ENCODE results near the gene ICA1.
"Not testable (repeated sequence)": the region's sequence is repeated elsewhere in the genome, so short reads cannot be mapped to it uniquely, and the experiment has no call there.

Gene ICA1

DNA sequence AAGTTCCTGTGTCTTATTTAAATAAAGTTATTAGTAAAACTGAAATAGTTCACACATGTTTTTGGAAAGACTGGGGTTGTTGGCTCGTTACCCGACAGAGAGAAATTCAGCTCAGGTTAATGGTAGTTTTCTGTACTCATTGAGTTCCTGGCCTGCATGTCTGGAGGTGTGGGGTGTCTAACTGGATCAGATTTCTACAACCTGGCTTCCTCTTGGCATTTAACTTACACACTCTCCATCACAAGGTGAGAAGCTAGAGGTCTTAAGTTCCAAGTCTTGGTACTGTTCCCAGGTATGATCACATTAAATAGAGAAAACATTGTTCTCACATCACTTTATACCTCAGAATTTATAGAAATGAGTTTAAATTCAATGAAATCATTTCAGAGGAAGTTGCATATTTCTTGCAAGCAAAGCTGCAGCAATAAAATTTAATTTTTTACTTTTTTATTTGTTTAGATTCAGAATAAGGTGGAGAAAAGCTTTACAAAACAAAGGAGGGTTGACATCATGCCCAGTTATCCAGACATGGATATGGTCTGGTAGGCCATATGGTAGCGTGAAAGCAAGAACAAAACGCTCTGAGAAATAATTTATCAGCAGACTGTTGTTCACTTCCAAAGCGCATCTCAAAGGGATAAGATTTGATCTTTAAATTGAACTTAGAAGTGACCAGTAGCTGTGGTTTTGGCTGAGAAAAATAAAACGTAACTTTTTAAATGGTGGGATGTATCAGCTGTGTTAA, 172.8 kb downstream of the ICA1 start:
- DNase-seq = no peak

DNA sequence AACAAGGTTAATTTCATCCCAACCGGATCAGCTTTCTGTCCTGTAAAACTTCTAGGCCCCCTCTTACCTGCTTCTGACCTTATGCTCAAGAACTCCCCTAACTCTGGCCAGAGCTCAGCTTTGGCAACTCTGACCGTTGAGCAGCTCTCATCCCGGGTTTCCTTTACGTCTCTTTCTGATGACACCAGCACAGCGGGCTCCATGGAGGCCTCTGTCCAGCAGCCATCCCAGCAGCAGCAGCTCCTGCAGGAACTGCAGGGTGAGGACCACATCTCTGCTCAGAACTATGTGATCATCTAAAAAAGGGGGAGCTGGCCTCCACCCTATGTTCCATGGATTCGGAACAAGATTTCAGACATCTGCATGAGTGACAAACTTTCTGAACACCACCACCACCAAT, 175.7 kb downstream of the ICA1 start:
- DNase-seq = no peak

DNA sequence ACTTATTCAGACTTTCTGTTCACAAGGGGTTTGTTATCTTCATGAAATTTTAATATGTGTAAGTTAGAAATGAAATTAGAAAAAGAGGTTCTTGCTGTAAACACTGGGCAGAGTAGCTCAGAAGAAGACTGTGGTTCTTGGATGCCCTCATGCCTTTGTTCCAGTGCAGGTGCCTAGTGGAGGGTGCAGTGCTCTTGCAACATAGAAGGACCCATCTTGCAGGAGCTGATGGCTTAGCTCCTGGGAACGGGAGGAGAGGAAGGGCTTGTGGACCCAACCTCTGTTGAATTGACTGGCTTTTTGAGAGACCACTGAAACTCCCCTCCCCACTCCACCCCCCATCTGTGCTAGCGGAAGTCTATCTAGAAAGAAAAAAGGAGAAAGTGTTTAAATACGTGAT, 176.5 kb downstream of the ICA1 start:
- DNase-seq = no peak

DNA sequence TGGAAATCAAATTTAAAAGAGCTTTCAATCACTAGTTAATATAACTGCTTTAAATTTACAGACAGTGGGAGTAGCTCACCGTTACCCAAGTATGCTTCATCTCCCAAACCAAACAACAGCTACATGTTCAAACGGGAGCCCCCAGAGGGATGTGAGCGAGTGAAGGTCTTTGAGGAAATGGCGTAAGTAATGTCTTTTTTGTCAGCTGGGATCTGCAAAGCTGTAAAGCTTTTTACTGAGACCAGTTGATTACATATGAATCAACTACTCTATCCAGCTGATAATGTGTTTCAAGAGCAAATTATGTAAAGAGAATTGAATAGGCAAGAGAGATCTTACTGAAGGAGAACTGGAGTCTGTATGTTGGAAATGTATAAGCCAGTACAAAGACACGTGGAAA, 177.1 kb downstream of the ICA1 start:
- DNase-seq = no peak

DNA sequence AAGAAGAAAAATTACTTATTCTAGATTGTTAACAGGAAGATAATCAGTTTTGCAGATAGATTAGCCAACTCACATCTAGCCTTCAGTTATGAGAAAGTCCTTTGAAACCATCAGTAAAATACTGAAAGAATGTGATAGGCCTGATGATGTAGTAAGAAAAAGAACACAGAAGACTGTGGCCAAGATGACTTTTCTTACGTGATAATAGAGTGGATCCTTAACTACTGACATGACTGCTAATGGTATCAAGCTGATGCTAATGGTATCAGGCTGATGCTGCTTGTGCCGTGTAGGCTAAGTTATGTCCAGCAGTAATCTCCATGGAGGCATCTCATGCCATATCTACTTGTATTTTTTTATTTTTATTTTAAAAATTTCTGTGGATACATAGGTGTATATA, 179.2 kb downstream of the ICA1 start:
- DNase-seq = no peak

DNA sequence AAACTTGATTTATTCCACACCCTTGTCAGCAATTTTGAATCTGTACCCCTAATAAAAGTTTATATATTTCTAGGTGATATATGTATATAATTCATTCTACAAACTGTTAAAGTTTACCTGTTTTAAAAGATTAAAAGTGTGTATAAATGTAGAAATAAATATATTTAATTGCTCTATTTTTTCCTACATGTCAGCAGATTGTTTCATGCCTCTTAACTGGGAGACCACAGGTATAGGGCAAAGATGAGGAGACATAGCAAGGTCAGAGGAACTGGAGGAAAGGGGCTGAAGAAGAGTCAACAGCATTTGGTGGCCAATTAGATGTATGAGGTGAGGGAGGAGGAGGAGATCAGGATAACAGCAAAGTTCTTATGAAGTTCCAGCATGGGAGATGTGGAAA, 183.5 kb downstream of the ICA1 start:
- no peak for DNase-seq

DNA sequence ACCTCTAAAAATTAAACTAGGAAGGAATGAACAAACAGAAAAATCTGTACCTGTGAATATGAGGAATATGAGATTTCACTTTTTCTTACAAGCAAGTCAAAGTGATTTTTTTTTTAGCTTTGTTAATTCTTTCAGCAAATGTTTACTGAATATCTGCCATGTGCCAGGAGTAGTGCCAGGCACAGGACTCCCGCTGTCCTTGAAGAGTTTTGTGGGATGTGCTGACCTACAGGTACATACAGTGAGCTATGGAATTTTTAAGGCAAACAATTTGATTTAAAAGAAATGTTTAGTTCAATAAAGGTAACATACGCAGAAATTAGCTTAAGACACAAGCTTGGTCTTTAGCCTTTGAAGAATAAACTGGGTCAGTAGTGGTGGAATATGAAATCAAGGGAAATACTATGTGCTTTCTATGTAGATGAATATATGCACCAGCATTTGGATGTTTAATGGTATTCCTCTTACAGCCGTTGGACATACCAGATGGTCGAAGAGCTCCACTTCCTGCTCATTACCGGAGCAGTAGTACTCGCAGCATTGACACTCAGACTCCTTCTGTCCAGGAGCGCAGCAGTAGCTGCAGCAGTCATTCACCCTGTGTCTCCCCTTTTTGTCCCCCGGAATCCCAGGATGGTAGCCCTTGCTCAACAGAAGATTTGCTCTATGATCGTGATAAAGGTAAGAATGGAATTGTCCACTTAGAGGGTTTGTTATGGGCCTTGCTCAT, 191.4 kb downstream of the ICA1 start:
- DNase-seq = no peak

DNA sequence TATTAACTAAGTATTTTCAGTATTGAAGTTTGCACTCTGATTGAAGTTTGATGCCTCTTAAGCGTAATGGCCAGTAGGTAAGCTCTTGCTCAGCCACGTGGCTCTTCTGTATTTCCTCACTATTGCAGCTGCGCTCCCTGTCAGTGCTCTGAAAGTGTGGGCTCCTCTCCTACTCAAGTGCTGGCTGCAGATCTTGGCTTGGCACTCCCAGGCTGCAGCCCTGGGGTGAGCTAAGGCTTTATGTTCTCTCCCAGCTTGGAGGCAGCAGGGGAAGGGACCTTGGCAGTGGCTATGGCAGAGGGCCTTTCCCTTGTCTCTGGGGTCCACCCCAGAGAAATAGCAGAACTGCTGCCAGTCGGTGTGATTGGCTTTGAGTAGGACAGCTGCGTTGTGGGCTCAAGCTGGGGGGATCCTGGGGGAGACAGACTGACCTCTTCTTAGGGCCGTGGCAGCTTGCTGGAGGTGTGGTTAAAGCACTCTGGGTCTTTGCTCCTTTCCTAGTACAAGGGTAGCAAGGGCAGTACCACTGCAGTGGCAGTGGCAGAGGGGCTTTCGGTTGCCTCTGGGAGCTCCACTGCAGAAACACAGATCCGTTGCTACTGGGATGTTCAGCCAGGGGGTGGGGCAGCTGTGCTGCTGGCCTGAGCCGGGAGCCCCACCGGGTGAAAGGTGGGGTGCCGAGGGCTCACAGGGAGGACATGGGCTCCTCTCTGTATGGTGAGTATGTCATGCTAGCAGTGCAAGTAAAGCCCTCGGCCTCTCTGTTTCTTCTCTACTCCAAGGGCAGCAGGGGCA, 192.9 kb downstream of the ICA1 start:
- no peak for DNase-seq

DNA sequence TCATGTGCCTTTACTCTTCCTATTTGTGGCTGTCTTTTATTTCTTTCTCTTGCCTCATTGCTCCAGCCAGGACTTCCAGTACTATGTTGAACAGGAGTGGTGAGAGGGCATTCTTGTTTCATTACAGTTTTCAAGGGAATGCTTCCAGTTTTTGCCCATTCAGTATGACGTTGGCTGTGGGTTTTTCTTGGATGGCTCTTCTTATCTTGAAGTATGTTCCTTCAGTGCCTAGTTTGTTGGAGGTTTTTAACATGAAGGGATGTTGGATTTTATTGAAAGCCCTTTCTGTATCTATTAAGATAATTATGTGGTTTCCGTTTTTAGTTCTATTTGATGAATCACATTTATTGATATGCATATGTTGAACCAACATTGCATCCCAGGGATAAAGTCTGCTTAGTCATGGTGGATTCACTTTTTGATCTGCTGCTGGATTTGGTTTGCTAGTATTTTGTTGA, 196.6 kb downstream of the ICA1 start:
- no peak for DNase-seq

DNA sequence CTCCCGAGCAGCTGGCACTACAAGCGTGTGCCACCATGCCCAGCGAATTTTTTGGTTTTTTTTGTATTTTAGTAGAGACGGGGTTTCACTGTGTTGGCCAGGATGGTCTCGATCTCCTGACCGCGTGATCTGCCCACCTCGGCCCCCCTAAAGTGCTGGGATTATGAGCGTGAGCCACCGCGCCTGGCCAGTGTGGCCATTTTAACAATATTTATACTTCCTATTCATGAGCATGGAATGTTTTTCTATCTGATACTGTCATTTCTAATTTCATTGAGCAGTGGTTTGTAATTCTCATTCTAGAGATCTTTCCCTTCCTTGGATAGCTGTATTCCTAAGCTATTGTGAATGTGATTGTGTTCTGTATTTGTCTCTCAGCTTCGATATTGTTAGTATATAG, 197.1 kb downstream of the ICA1 start:
- DNase-seq = no peak

DNA sequence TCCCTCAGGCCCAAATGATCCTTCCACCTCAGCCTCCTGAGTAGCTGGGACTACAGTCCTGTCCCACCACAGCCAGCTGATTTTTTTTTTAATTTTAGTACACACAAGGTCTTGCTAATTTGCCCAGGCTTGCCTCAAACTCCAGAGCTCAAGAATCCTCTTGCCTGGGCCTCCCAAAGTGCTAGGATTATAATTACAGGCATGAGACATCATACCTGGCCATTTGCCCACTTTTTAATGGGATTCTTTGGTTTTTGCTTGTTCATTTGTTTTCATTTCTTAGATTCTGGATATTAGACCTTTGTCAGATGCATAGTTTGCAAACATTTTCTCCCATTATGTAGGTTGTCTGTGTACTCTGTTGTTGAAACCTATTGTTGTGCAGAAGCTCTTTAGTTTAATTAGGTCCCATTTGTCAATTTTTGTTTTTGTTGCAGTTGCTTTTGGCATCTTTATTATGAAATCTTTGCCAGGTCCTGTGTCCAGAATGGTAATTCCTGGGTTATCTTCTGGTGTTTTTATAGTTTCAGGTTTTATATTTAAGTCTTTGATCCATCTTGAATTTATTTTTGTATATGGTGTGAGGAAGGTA, 198.2 kb downstream of the ICA1 start:
- DNase-seq = no peak

DNA sequence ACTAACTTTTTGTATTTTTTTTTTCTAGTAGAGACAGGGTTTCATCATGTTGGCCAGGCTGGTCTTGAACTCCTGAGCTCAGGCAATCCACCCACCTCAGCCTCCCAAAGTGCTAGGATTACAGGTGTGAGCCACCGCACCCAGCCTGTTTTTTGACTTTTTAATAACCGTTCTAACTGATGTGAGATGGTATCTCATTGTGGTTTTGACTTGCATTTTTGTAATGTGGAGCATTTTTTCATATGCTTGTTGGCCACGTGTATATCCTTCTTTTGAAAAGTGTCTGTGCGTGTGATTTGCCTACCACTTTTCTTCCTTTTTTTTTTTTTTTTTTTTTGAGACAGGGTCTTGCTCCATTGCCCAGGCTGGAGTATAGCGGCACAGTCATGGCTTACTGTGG, 198.7 kb downstream of the ICA1 start:
- DNase-seq = not testable (repeated sequence)

All from activated CD4-positive, CD25-positive, alpha-beta regulatory T cell treated with anti-CD3 and anti-CD28 coated beads, Interleukin-2, amount 50 U/mL, for 72 hours (primary cell).